ENCODE data around the gene PKM.
"Not testable (repeated sequence)": the region's sequence is repeated elsewhere in the genome, so short reads cannot be mapped to it uniquely, and the experiment has no call there.

The PKM gene

DNA sequence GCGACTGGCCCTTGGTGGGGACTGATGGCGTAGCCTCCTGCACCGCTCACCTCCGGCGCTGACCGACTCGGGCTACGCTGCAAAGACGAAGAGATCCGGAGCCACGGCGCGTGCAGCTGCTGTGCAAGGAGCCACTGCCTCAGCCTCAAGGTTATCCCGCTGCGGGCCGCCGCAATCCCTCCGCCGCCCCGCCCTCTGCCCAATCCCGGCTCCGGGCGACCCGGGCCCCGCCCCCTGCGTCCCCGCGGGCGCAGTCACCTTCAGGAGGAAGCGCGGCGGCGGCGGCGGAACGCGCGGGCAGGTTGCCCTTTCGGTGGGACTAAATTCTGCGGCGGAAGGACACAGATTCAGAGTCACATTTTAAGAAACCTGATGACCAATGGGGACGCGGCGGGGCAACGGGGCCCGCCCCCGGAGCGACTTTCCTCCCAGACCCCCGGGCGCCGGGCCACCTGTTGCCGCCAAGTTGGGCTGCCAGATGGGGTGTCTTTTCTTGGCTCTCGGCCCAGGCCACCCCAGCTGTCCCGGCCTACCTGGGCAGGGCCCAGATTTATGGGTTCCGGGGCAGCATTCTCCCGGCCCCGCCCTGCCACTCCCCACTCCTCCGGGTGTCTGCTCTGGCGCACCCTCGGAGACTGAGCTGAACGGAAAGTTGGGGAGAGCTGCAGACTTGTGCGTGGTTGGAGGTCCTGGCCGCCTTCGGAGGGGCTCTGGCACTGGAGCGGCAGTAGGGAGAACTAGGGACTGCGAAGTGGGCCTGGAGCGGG is at the start of gene PKM:
PKM (minus strand) TSS at position 125 of the 767 bp plus-strand sequence. CDS start 12,093 bp downstream, outside the sequence.
- DNase-seq = peak; percentile 97

DNA sequence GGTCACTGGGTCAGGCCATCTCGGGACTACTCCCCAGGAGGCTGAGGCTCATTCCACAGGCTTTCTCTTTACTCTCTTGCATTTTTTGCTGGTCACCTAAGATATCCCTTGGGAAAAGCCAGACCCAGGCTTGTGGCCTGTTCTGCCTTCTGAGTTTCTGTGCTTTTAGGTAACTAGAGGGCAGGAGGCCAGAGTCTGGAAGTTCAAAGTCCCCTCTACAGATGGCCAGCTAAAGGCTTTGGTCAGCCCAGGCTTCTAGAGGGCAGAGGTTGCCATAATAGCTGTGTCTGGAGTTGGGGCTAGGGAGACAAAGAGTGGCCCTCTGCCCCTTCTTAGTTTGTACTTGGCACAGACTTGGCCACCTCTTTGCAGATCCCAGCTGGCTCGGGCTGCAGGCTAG is 49.8 kb upstream of the PKM start:
- no peak for DNase-seq

DNA sequence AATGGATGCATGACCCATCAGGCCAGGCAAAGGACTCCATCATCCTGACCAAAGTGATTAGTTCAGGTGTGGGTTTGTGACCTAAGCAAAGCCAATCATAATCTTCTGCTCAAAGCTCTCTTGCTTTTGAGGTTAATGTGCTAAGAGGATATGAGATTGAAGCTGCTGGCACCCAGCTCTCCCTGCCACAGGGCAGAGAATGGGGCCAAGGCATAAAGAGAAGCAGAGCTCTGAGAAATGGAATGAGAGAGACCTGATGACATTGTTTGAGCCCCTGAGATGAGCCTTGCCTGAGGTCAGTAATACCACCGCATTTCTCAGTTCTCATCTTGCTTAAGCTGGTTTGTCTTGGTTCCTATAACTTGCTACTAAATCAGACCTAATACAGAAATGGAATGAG is 47.7 kb upstream of the PKM start:
- DNase-seq = no peak

DNA sequence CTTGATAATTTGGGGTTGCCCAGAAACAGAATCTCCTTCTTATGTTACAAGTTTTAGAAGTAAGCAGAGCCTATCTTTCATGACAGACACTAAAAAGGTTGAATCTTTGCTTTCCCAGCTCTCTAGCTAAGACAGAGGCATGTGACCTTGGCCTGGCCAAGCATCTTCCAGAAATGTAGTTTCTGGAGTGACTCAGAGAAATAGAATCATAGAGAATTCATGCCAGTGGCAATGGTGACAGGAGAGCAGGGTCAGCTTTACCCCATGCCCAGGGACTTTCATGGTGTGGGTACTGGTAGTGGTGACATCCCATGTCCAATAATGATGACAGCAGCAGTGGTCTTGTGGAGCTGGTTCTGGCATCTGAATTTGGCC is 45.3 kb upstream of the PKM start:
- no peak for DNase-seq

DNA sequence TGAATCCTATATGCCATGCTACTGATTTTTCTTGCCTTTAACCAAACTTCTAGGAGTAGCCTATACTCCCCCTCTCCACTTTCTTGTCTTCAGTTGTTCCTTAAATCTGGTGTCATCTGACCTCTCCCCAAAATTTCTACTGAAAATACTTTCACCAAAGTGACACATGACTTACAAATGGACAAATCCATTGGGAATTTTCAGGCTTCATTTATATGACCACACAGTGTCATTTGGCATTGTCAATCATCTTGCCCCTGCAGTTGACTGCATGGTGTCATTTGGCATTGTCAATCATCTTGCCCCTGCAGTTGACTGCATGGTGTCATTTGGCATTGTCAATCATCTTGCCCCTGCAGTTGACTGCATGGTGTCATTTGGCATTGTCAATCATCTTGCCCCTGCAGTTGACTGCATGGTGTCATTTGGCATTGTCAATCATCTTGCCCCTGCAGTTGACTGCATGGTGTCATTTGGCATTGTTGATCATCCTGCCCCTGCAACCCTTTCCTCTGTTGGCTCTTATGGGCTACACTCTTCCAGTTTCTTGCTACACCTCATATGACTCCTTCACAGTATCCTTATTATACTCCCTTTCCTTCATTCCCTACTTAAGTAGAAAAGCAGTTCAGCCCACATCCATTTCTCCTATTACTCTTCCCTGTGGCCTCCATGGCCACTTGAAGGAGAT is 44.8 kb upstream of the PKM start:
- not testable (repeated sequence) for DNase-seq

DNA sequence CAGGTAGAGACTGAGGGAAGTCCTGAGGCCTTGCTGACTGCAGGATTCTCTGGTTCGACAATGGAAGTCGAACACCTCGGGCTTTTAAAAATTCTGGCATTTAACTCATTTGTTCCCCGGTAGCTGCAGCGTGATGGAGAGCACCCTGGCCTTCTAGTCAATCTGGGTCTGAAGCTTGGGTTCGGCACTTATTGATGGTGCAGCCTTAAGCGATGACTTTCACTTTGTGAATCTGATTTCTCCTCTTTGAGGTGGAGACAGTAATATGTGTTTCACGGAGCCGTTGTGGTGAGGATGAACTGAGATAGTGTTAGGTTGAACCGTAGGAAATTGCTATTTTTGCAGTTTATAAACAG is 42.0 kb upstream of the PKM start:
- DNase-seq = no peak

DNA sequence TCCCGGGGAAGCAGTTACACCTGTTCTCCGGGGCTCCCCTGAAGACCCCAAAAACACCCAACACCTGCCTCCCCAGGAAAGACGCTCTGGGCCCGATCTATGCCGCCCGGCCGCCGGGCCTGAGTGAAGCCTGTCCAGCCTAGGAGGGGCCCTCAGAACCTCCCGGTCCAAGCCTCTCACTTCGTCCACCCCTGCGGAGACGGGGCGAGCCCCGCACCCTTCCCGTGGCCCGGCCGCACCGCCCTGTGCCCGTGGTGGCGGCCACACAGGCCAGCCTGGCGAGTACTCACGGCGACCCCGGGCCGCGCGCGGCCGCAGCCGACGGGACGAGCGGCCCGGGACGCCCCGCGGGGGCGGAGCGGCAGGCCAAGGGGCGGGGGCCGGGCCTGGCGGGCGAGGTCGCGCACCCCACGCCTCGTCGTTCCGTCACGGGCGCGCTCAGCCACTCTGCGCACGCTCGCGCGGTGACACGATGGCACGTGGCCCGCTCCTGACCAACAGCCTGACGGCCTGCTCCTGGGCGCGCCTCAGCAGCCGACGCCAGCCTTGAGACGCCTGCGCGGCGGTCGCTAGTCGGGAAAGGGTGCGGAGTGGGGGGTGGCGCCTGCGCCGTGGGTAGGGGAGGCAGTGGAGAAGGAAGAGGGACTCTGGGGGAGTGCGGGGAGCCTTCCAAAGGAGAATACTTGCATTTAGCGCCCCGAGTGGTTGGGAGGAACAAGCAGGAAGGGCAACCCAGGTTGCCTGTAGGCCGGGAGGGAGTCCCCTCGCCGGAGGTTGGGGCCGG is 41.4 kb upstream of the PKM start, which contains the start of gene PARP6:
PARP6 (minus strand) TSS at position 342 of the 784 bp plus-strand sequence. CDS start 5,077 bp downstream, outside the sequence.
- peak; percentile 98 for DNase-seq

DNA sequence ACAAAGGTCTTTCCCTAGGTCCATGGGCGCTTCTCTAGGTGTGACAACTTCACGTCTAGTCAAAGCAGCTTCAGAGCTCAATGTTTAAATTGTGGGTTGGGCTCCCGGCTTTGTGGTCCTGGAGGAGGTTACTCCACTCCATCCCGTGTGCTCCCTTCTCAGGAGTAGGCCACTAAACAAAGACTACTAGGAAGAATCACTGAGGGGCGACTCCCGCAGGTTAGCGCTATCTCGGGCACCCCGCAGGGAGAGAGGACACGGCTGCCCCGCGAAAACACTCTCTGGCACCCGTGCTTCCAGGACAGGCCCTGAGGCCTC is 40.9 kb upstream of the PKM start:
- DNase-seq = peak; percentile 28

DNA sequence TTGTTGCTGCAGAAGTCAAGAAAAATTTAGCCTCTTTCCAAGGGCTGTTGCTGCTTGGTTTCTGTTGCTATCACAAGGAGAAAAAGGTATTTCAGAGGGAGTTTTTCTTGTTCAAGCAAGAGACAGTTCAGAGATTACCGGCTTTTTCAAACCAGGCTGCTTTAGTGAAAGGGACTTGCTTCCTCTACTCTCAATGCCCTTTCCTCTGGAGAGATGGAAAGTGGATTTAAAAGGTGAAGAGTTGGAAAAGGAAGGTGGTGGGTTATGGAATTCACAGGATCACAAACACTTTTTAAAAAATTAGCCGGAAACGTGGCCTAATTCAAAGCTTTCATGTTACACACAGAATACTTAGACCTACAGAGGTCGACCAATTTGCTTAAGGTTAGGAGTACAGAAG is 40.2 kb upstream of the PKM start:
- DNase-seq = no peak

DNA sequence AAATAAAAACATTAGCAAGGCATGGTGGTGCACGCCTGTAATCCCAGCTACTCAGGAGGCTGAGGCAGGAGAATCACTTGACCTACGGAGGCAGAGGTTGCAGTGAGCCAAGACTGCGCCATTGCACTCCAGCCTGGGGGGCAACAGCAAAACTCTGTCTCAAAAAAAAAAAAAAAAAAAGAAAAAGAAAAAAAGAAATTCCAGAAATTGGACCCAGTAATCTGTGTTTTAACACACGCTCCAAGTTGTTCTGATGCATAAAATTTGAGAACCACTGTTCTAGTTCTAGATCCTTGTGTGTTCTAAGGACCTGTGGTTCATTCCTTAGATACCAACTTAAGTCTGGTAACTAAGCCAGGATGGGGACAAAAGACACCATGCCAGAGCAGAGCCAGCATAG is 38.7 kb upstream of the PKM start:
- DNase-seq = no peak

DNA sequence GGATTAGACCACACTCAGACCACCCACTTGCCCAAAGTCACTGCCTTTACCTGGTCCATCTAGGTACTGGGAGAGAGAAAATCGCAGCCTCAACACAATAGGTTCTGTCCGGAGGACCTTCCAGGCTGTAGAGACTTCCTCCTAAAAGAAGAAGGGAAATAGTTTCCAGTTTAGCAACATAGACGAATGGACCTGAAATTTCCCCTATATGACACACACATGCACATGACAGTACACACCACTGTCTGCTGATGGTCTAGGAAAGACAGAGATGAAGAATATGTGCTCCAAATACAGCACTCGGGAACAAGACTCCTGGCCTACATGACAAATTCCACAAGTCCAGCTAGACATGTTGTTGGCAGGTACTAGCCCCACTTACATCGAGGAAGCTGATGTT is 34.0 kb upstream of the PKM start:
- DNase-seq = no peak

DNA sequence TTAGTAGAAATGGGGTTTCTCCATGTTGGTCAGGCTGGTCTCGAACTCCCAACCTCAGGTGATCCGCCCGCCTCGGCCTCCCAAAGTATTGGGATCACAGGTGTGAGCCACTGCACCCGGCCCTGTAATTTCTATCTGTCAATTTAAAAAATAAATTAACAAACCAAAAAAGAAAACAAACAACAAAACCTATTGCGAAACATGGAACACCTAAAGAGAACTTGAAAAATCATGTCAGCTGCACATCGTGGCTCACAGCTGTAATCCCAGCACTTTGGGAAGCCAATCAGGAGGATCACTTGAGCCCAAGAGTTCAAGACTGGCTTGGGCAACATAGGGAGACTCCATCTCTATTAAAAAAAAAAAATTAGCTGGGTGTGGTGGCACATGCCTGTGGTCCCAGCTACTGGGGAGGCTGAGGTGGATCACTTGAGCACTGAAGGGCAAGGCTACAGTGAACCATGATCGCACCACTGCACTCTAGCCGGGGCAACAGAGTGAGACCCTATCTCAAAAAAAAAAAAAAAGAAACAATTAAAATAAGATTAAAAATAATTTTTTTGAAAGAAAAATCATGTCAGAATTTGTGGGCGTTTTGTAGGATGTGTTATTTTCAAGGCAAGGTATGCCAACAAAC is 21.8 kb upstream of the PKM start:
- no peak for DNase-seq

DNA sequence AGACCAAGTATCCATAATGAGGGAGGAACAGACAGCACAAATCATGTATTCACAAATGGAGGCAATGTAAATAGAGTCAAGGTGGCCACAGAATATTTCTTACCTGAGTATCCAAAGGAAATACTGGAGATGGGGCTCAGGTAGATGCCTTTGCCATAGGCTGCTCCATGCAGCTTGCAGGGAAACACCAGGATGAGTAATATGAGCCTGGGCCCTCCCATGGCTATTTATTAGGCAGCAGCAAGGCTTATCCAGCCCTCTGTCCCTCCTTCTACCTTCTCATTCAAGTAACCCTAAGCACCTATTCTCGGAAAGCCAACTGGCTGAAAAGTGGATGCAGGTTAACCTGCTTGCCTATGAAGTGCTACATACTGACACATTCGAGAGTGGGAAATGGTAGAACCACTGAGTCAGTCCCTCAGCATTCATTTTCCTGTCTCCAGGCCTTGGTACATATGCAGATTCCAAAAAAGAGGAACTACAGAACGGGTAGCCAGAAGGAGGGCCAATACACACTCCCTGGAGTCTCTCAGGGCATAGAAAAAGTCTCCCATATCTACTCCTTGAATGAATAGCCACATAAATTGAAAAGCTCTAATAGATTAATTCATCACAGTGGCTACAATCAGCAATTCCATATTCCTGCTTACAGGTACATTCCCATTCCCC is 18.3 kb upstream of the PKM start:
- no peak for DNase-seq

DNA sequence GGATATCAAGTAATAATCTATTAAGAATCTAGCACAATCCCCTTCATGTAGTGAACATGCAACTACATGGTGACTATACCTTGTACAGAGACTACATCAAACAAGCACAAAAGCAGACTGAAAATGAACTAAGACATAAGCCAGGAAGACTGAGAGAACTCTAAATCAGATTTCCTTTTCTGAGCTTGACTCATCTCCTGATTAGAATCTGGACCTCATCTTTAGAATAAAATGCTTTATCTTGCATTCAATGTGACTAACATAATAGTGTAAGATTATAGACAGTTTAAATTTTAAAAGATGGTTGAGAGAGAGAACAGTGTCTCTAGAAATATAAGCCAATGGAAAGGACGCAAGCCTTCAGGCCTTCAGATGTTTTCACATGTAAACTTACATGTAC is 17.5 kb upstream of the PKM start:
- DNase-seq = no peak

DNA sequence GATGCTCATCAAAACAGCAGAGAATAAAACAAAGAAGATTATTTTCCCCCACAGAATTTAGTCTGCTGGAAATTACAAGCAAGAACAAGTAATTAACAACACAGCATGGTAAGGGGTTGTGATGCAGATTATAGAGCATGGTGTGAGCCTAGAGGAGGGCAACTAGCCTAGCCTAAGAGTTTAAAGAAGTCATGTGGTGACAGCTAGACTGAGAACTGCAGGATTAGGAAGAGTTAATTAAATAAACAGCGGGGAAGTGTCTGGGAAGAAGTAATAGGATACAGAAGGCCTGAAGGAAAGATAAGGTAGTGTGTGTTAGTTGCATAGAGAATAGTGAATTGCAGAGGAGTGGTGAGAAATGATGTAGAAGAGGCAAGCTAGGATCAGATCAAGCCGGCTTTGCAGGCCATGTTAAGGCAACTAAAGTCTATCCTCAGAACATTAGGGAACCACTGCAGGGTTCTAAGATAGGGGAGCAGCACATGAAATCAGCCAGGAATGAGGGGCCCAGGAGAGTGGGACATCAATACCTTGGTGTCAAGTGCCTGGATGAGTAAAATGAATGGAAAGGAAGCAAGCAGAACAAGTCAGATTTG is 11.9 kb upstream of the PKM start:
- no peak for DNase-seq

DNA sequence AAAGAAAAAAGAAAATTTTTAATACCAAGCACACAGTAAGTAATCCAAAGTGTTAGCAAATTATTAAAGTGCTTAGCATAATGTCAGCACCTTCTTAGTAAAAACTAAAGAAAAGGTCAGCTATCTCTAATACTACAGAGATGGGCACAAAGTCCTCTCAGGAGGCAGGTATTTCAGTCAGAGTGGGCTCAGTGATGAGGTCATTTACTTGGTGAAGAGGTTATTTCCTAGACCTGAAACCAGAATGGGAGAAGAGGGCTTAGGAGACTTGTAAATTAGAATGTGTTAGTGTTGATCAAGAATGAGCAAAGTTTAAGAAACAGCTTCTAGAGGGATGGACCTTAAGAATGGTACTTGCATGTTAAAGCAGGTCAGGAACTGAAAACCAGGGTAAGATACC is 8.7 kb upstream of the PKM start:
- no peak for DNase-seq

DNA sequence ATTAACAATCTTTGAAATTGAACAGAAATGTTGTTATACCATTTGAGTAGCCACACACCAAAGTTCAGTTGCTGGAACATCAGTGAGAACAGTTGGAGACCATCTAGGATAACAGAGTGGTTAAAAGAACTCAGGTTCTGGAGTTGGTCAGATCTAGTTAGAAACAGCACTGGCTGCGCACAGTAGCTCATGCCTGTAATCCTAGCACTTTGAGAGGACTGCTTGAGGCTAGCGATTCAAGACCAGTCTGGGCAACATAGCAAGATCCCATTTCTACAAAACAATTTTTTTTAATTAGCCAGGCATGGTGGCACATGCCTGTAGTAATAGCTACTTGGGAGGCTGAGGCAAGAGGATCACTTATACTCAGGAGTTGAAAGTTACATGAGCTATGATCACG is 7.6 kb upstream of the PKM start:
- no peak for DNase-seq

DNA sequence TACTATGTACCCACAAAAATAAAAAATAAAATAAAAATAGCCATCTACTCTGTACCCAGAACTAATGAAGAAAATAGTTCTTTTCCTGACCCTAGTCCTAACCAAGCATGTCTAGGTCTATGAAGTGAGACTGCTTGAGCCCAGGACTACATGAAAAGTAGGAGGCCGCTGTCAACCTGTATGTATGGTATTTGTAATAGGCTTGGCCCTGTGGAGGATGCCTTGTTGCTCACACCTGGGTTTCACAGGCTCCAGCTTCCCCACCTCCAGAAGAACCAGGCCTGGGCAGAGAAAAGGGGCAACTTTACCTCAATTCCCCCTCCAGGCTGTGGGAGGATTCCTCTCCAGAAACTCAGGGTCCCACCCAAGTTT is 6.8 kb upstream of the PKM start:
- no peak for DNase-seq

DNA sequence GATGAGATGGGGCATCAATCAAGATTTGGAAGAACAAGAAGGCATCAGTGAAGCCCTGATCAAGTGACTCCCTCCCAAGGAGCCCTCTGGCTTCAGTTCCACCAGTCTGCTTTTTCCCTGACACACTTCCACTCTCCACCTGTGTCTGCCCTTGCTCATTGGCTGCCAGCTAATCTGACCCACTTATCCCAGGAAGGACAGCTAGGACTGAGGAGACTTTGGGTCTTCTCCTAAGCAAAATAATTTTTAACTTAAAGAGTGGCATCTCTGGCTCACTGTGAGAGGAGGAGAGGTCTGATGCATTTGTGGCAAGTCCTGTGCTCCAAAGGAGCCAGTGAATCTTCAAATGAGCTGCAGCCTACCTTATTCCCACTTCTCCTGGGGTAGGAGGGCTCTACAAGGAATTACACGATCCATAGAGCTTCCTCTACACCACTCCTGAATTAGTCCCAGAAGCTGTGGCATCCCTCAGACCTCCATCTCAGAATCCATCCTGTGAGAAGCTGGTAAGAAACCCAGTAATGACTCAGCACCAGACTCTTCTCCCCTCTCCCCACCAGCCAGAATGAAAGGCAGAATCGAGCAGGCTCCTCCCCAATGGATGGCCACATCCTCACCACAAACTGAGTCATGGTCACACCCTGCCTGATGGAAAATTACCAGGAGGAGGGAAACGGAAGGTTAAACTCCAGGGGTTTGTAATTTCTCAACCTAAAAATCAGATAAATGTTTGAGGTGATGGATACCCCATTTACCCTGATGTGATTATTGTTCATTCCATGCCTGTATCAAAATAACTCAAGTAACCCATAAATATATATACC is 6.3 kb upstream of the PKM start:
- peak; percentile 60 for DNase-seq

DNA sequence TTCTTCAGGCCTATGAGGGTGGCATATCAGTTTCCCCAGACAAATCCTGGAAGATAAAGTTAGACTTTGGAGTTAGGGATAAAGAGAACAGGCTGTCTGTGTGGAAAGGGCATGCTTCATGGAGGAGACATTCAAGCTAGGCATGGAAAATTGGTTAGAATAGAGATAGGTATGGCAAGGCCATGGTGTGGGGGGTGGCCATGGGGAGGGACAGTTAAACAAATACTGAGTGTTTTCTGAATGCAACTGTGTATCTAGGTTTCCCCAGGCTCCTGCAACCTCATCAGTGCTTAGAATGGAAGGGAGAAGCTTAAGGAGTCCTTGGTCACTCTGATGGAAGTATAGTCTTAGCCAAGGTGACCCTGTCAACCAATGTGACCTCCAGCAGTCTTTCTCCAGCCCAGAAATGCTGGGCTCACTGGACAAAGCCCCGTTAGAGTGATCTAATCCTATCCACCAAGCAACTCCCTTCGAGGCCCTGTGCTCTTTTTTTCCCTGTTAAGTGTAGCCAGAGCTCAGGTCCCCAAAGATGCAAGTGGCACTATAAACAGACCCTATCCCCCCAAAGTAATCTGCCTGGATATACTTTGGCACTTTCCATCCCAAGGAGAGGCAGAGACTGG is 5.5 kb upstream of the PKM start:
- no peak for DNase-seq

DNA sequence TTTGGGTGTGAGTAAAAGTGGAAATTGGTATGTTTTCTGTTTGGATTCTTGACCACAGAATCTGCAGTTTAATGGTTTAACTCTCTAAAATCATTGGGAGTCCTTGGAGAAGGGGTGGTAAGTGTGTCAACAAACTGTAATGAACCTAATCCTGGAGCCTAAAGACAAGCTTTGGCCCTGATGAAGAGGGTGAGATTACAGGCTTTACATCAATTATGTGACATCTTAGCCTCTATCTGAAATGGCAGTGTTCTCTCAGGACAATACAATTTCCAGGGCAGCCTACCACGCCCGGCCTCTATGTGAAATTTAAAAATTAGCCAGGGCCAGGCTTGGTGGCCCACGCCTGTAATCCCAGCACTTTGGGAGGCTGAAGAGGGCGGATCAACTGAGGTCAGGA is 4.3 kb upstream of the PKM start:
- DNase-seq = no peak

All from activated CD8-positive, alpha-beta memory T cell treated with anti-CD3 and anti-CD28 coated beads, Interleukin-2, amount 50 U/mL, for 4 hours (primary cell).